Measurements from ENCODE around the gene SNX25.
"Not testable (repeated sequence)": the region's sequence is repeated elsewhere in the genome, so short reads cannot be mapped to it uniquely, and the experiment has no call there.

- not testable (repeated sequence) for TF ChIP-seq CTCF, POLR2AphosphoS5 (IDR thresholded peaks at IDR 0.05)
Observed at GRCh38 chr4:185258741-185259140, 49.3 kb downstream of the SNX25 start.
